Measurements from ENCODE around the gene NAALAD2. TPM values are rescaled to one million over a fixed set of nuclear protein-coding genes. Genes with fewer than 3 reads are reported as not detected.
A peak's percentile ranks its signal among the peaks of the same experiment; 100 is the strongest.
"Not testable (repeated sequence)": the region's sequence is repeated elsewhere in the genome, so short reads cannot be mapped to it uniquely, and the experiment has no call there.

Gene NAALAD2
- total and polyA plus RNA-seq, 8 donors: 1.3 to 58.5 (median 44.3) TPM

DNA sequence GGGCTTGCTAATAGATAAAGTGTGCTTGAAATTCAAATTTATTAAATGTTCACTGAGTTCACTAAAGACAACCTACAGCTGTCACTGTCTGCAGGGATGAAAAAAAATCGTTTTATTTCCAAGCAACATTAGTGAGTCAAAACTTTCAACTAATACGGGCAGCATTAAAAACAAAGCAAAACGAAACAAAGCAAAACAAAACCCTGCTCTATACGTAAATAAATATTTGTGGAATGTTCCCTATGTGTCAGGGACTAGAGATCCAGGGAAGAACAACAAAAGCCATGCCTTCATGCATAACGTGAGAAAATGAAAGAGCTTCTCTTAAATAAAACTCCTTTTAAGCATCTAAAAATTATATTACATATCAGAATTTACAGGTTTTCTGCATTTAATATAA is 553 bp downstream of the NAALAD2 start:
- Histone ChIP-seq H3K36me3 (no peaks in the 10 kb centered on the region), H3K27me3 (peaks cover 0 to 28% of the 10 kb centered on the region in 2 donors), H3K27ac (no peak overlapping the region), H3K4me1 (peaks cover 0 to 4% of the 10 kb centered on the region in 2 donors), H3K4me3 (peak overlapping the region; percentile 33 to 37), H3K9me3 (no peaks in the 10 kb centered on the region)
- intact Hi-C loops (cut with DNase I): no loop called here
- ATAC-seq (no peak), DNase-seq (no peak)
- TF ChIP-seq, protein P1, sequence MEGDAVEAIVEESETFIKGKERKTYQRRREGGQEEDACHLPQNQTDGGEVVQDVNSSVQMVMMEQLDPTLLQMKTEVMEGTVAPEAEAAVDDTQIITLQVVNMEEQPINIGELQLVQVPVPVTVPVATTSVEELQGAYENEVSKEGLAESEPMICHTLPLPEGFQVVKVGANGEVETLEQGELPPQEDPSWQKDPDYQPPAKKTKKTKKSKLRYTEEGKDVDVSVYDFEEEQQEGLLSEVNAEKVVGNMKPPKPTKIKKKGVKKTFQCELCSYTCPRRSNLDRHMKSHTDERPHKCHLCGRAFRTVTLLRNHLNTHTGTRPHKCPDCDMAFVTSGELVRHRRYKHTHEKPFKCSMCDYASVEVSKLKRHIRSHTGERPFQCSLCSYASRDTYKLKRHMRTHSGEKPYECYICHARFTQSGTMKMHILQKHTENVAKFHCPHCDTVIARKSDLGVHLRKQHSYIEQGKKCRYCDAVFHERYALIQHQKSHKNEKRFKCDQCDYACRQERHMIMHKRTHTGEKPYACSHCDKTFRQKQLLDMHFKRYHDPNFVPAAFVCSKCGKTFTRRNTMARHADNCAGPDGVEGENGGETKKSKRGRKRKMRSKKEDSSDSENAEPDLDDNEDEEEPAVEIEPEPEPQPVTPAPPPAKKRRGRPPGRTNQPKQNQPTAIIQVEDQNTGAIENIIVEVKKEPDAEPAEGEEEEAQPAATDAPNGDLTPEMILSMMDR (IDR thresholded peaks at IDR 0.05): no peak

DNA sequence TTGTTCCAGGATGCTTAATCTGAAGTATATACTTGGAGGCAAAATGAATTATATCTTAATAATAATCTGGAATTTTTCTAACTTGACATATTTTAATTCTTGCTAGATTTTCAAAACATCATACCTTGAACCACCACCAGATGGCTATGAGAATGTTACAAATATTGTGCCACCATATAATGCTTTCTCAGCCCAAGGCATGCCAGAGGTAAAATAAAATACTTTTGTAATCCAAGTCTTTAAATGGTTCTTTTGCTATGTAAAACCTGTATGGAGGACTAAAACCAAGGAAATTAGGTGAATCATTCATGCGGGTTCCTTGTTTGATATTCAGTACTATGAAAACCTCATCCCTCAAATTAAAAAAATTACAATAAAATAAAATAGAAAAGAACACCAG is 14.4 kb downstream of the NAALAD2 start:
- Histone ChIP-seq H3K9me3 (no peaks in the 10 kb centered on the region), H3K4me1 (no peaks in the 10 kb centered on the region), H3K27me3 (no peaks in the 10 kb centered on the region), H3K4me3 (no peak overlapping the region), H3K27ac (no peak overlapping the region), H3K36me3 (no peaks in the 10 kb centered on the region)
- DNase-seq: no peak
- intact Hi-C loops (cut with DNase I): no loop called here
- ATAC-seq: no peak
- TF ChIP-seq, protein P1 (IDR thresholded peaks at IDR 0.05): no peak

DNA sequence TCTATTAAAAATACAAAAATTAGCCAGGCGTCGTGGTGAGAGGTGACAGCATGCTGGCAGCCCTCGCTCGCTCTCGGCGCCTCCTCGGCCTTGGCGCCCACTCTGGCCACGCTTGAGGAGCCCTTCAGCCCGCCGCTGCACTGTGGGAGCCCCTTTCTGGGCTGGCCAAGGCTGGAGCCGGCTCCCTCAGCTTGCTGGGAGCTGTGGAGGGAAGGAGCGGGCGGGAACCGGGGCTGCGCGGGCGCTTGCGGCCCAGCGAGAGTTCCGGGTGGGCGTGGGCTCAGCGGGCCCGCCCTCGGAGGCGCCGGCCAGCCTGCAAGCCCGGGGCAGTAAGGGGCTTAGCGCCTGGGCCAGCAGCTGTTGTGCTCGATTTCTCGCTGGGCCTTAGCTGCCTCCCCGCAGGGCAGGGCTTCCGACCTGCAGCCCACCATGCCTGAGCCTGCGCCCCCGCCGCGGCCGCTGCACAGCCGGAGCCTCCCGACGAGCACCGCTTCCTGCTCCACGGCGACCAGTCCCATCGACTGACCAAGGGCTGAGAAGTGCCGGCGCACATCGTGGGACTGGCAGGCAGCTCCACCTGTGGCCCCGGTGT is 32.6 kb downstream of the NAALAD2 start:
- H3K27me3 ChIP-seq; ATAC-seq; H3K4me1 ChIP-seq; H3K4me3 ChIP-seq; intact Hi-C loops (cut with DNase I); H3K36me3 ChIP-seq; H3K27ac ChIP-seq; H3K9me3 ChIP-seq: not testable (repeated sequence)
- peak in 1 of 4 donors; percentile 78 for DNase-seq

DNA sequence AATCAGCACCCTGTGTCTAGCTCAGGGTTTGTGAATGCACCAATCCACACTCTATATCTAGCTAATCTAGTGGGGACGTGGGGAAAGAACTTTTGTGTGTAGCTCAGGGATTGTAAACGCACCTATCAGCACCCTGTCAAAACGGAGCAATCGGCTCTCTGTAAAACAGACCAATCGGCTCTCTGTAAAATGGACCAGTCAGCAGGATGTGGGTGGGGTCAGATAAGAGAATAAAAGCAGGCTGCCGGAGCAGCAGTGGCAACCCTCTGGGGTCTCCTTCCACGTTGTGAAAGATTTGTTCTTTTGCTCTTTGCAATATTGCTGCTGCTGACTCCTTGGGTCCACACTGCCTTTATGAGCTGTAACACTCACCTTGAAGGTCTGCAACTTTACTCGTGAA is 33.2 kb downstream of the NAALAD2 start:
- DNase-seq; H3K4me3 ChIP-seq; H3K36me3 ChIP-seq; H3K27ac ChIP-seq; H3K9me3 ChIP-seq; intact Hi-C loops (cut with DNase I); ATAC-seq; H3K27me3 ChIP-seq; H3K4me1 ChIP-seq: not testable (repeated sequence)

DNA sequence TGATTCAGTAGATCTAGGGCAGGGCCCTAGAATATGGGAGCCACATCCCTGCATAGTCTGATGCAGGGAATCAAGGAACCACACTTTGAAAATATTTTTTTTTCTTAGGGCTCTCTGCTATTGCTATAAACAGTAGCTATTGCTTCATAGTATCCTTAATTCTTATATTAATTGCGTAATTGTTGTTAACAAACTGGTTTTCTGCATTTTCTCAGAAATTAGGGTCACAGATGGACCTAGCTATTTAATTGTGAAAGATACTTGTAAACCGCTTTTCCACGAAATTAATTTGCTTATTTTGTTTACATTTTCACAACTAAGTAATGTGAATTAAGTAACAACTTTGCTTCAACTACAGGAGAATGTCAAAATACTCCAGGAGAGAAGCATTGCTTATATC is 34.1 kb downstream of the NAALAD2 start:
- Histone ChIP-seq H3K9me3 (no peaks in the 10 kb centered on the region), H3K4me3 (no peak overlapping the region), H3K4me1 (no peaks in the 10 kb centered on the region), H3K36me3 (no peaks in the 10 kb centered on the region), H3K27ac (no peak overlapping the region), H3K27me3 (no peaks in the 10 kb centered on the region)
- TF ChIP-seq, protein P1 (IDR thresholded peaks at IDR 0.05): no peak
- ATAC-seq: no peak
- DNase-seq: no peak
- intact Hi-C loops (cut with DNase I): no loop called here

DNA sequence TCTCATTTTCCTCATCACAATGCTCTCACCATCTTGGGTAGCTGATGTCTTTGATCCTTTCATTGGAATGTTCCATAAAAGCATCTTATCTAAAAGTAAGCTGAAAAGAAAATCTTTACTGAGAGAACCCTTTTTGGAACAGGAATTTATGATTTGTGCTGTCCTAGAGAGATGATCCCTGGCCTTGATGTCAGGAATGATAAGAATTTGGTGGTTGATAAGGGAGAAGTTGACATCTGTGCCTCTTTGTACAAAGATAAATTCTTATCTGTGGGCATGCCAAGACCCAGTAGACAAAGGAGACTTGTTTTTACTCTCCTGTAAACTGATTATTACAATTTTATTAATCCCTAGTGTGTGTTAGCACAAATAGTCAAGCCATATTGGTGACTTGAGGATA is 36.9 kb downstream of the NAALAD2 start:
- intact Hi-C loops (cut with DNase I): no loop called here
- ATAC-seq (no peak), DNase-seq (no peak)
- no peaks in the 10 kb centered on the region for H3K36me3 ChIP-seq
- H3K27me3 ChIP-seq: no peaks in the 10 kb centered on the region
- H3K27ac ChIP-seq: no peak overlapping the region
- H3K4me1 ChIP-seq: no peaks in the 10 kb centered on the region
- TF ChIP-seq, protein P1 (IDR thresholded peaks at IDR 0.05): no peak
- H3K9me3 ChIP-seq: no peaks in the 10 kb centered on the region
- H3K4me3 ChIP-seq: no peak overlapping the region
